ENCODE measurements around the gene PLA2G2C.

Gene PLA2G2C

DNA sequence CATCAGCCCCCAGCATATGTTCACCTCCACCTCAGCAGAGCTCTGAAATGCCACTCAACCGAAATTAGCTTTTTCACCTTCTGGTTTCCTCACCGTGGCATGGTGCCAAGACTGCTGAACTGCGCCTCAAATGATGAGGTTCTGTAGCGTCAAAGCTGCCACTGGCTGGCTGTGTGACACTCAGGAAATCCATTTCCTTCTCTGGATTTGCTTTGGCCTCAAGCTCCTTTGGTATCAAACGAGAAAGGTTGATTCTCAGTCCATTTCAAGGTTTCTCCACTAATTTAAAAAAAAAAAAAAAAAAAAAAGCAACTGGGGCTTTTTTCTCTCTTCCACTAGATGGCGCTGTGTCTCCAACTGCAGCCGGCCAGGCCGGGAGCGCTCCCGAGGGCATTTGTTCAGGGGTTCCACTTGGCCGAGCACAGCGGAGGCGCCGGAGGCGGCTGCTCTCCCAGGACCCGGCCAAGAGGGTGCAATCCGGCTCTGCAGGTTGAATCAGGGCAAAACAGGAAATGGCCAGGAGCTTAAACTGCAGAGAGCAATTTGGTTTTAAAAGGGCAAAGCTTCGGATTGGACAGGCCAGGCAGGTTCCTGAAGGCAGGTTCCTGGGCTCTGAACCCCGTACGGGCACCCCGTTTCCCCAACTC, 26.5 kb upstream of the PLA2G2C start:
- TF ChIP-seq, protein P1, sequence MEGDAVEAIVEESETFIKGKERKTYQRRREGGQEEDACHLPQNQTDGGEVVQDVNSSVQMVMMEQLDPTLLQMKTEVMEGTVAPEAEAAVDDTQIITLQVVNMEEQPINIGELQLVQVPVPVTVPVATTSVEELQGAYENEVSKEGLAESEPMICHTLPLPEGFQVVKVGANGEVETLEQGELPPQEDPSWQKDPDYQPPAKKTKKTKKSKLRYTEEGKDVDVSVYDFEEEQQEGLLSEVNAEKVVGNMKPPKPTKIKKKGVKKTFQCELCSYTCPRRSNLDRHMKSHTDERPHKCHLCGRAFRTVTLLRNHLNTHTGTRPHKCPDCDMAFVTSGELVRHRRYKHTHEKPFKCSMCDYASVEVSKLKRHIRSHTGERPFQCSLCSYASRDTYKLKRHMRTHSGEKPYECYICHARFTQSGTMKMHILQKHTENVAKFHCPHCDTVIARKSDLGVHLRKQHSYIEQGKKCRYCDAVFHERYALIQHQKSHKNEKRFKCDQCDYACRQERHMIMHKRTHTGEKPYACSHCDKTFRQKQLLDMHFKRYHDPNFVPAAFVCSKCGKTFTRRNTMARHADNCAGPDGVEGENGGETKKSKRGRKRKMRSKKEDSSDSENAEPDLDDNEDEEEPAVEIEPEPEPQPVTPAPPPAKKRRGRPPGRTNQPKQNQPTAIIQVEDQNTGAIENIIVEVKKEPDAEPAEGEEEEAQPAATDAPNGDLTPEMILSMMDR (IDR thresholded peaks at IDR 0.05; ENCODE audit: low read depth, low read length): peak; percentile 76
- no peak overlapping the region for H3K4me3 ChIP-seq (ENCODE audit: low read depth, low read length)

DNA sequence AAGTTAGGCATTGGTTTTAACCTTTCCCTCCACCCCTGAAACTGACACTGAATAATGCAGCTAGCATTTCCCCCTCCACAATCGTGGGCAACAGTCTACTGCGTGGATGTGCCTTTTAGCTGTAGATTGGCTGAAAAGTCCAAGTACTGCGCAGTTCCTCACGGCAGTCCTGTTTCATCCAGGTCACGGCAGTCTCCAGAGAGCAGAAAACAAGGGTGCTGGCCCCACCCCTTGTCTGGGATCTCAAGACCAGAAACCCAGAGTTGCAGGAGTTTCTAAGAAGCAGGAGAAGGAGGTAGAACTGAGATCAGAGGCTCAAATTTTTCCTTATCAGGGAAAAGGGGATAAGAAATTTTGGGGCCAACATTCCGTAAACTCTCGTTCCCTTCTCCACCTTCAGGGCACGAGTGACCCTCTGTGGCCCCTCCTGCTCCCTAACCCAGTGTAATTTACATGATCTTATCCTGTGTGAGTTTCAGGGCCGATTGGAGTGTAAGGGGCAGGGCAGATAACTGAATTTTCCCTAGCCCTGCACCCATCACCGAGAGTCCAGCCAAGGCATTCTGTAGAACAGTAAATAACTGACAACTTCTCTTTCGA, 25.9 kb upstream of the PLA2G2C start:
- H3K4me3 ChIP-seq (ENCODE audit: low read depth, low read length): no peak overlapping the region
- TF ChIP-seq, protein P1 (IDR thresholded peaks at IDR 0.05; ENCODE audit: low read depth, low read length): no peak

DNA sequence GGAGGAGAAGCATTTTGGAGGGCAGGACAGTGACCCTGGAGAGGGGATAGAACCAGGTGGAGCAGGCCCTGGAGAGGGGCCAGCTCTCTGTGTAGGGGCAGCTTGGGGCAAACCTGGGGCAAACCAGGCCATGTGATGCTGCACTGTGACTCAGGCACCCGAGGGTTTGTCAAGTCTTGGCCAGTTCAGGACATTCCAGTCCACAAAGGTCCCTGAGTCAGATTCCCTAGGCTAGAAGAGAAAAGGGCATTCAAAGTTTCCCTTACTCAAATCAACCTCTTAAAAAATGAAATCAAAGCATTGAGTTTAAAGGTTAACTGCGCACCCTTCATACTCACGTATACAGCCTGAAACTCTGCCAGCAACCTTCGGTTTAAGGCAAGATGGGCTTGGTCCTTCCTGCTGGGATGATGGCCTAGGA, 25.2 kb upstream of the PLA2G2C start:
- no peak overlapping the region for H3K4me3 ChIP-seq (ENCODE audit: low read depth, low read length)
- TF ChIP-seq, protein P1 (IDR thresholded peaks at IDR 0.05; ENCODE audit: low read depth, low read length): no peak

DNA sequence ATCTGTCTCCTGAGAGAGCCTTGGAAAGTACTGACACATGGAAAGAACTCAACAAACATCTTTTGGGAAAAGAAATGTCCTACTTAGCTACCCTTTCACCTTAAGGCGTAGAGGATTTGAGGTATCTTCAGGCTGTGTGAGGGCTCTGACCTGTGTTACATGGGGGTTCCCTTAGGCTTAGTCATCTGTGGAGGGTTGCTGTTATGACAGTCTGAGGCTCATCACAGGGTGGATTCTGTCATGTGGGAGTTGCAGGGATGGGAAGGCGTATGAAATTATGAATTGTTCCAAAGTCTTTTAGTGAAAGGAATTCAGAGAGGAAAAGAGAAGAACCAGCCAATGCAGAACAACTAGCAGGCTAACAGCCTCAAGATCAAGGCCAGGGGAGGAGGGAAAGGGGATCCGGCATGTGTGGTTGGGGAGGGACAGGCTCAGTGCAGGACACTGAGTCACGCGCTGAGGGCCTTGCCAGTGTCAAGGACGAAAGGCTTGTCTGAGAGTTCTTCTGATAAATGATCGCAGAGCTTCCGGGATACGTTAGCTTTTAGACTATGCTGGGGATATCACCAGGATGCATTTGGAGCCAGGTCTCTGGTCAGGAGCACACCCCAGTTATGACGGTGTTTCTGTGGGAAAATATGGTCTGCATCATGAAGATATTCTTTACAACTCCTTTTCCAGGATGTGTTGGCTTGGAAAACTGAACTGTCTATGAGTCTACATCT, 24.6 kb upstream of the PLA2G2C start:
- H3K4me3 ChIP-seq (ENCODE audit: low read depth, low read length): no peak overlapping the region
- TF ChIP-seq, protein P1 (IDR thresholded peaks at IDR 0.05; ENCODE audit: low read depth, low read length): no peak

DNA sequence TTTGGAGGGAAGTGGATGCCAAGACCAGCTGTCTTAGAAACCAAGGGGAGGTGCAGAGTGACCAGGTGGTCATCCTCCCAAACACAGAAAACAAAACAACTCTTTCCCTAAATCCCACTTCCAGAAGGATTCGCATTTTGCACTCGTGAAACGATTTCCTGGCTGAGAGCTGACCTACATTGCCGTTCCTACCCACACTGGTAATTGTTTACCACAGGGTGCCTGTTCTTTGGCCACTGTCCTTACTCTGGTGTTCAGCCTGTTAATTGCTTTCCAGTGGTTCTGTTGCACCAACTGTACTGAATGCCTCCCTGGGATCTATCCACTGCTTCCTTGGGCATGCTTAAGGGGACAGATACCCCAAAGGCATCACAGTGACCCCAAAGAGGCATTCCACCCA, 23.2 kb upstream of the PLA2G2C start:
- TF ChIP-seq, protein P1 (IDR thresholded peaks at IDR 0.05; ENCODE audit: low read depth, low read length): no peak
- H3K4me3 ChIP-seq (ENCODE audit: low read depth, low read length): no peak overlapping the region

DNA sequence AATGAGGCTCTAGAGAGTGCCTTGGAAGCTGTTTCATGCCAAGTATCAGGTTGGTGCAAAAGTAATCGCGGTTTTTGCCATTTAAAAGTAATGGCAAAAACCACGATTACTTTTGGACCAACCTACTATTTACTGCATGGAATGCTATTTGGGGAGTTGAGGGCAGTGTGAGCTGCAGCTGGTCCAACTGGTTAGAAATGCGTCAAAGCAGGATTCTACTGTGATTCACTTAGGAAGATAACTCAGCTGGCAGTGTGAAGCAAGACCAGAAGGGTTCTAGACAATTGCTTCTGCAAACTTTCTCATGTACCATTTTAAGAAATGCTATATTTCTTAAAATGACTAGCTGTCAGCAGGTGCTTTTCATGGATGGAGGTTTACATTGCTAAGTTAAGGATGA, 21.2 kb upstream of the PLA2G2C start:
- TF ChIP-seq, protein P1 (IDR thresholded peaks at IDR 0.05; ENCODE audit: low read depth, low read length): no peak
- no peak overlapping the region for H3K4me3 ChIP-seq (ENCODE audit: low read depth, low read length)

DNA sequence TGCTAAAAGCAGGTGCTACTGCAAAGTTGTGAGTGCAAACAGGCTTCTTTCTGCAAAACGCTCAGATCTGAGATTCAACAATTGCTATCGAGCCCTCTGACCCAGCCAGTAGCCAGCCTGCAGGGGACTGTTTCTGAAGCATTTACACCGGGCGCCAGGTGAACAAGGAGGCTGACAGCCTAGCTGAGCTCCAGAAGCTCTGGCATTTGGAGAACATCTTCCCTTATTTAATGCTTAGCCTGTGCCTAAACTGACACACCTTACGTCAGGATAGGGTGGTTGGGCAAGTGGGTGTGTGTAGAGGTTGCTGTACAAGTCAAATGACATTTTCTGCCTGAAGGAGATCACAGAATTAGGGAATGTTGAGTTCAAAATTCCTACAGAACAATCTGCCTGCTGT, 15.8 kb upstream of the PLA2G2C start:
- TF ChIP-seq, protein P1 (IDR thresholded peaks at IDR 0.05; ENCODE audit: low read depth, low read length): no peak
- H3K4me3 ChIP-seq (ENCODE audit: low read depth, low read length): no peak overlapping the region
